ENCODE results near the gene NBEAL2. TPM values are rescaled to one million over a fixed set of nuclear protein-coding genes. Genes with fewer than 3 reads are reported as not detected.

NBEAL2 gene
- total and polyA plus RNA-seq, 10 of the 15 experiments (the other 5 are each of a cell fraction or from before 2014, with no cell fraction given) = 0.07 to 127 (median 29.4) TPM

GRCh38 chr3:47007482-47008233 lies 28.2 kb downstream of the NBEAL2 start:
- in situ Hi-C loops (cut with MboI) = no loop called here

More at GRCh38 chr3:47007482-47008233, 28.2 kb downstream of the NBEAL2 start:
- no peaks in the 10 kb centered on the region for H3K27me3 ChIP-seq (replicated peaks in 1 of 2; ENCODE audit: control insufficient read depth in 2 of 2, insufficient read depth in 2 of 2, low read length in 1 of 2)
- WGBS (ENCODE audit: insufficient coverage, insufficient replicate concordance, low lambda C conversion rate, missing lambda C conversion rate) = 95% methylated on average over 16 of the region's 16 CpGs
- intact Hi-C loops (cut with micrococcal nuclease; ENCODE audit: unreplicated experiment) = loop anchor here (2.0 kb wide), 1 partner anchor 213 kb away; no protein-coding TSS in a partner anchor
- H3K9me3 ChIP-seq (replicated peaks; ENCODE audit: control insufficient read depth, insufficient read depth, low read length) = no peaks in the 10 kb centered on the region
- H3K27ac ChIP-seq (ENCODE audit: control insufficient read depth, insufficient read depth) = no peak overlapping the region
- ChIA-PET SMC1A (ENCODE audit: uncharacterized antibody, unreplicated experiment) (no interaction called here), POLR2A (interaction anchor here (0.7 kb wide), 1 partner anchor 31 kb away, joined by 3 read pairs; the partner anchor contains the start of gene CCDC12), CTCF (interaction anchor here (0.7 kb wide), 1 partner anchor 98 kb away, joined by 3 read pairs; no protein-coding TSS in a partner anchor), RAD21 (ENCODE audit: unreplicated experiment) (no interaction called here)
- no peak overlapping the region for H2AFZ ChIP-seq (ENCODE audit: control insufficient read depth, low read depth, low read length)
- no TSS peak for BruUV-seq (replicated peaks)
- FAIRE-seq (no peak), DNase-seq (ENCODE audit: low read depth, low spot score) (no peak), ATAC-seq (no peak)
- peaks cover 15 to 37% of the 10 kb centered on the region in 2 experiments; a peak in 3 of 4 replicates for H3K36me3 ChIP-seq (ENCODE audit: control insufficient read depth in 2 of 2, insufficient read depth in 2 of 2, low read length in 1 of 2)
- no peak overlapping the region for H3K9ac ChIP-seq (ENCODE audit: control insufficient read depth, insufficient read depth, low read length)
- H3K4me2 ChIP-seq (ENCODE audit: control insufficient read depth, insufficient read depth) = no peak overlapping the region
- peaks cover 5% of the 10 kb centered on the region; the same call in 1 of the 2 replicates for H3K4me1 ChIP-seq (ENCODE audit: control insufficient read depth, insufficient read depth, low read length)
- H4K20me1 ChIP-seq (ENCODE audit: control insufficient read depth, insufficient read depth) = no peaks in the 10 kb centered on the region
- TF ChIP-seq, protein P1, sequence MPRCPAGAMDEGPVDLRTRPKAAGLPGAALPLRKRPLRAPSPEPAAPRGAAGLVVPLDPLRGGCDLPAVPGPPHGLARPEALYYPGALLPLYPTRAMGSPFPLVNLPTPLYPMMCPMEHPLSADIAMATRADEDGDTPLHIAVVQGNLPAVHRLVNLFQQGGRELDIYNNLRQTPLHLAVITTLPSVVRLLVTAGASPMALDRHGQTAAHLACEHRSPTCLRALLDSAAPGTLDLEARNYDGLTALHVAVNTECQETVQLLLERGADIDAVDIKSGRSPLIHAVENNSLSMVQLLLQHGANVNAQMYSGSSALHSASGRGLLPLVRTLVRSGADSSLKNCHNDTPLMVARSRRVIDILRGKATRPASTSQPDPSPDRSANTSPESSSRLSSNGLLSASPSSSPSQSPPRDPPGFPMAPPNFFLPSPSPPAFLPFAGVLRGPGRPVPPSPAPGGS (IDR thresholded peaks at IDR 0.05; ENCODE audit: borderline replicate concordance, insufficient read depth, low read depth, low read length, poor library complexity, severe bottlenecking) = peak; percentile 14
- TF ChIP-seq POLR2A (IDR thresholded peaks at IDR 0.05; ENCODE audit: low read depth, low read length) = peak; percentile 23; the same call in 1 of the 2 replicates
- no peak for TF ChIP-seq CBFB (IDR thresholded peaks at IDR 0.05; ENCODE audit: low read depth)
- no peaks in the 10 kb centered on the region for H3K79me2 ChIP-seq (ENCODE audit: control insufficient read depth, insufficient read depth, low read length)
- H3K4me3 ChIP-seq = no peak overlapping the region

Measured in GM12878 (cell line).